NCI-H1048 (cell line): ENCODE measurements around the gene NAT16.
"Not testable (repeated sequence)": the region's sequence is repeated elsewhere in the genome, so short reads cannot be mapped to it uniquely, and the experiment has no call there.

ENCODE experiments used
- DNase-seq: peaks from one replicate; lab custom pipeline; 2025; lab: John Stamatoyannopoulos, UW

NAT16 gene

DNA sequence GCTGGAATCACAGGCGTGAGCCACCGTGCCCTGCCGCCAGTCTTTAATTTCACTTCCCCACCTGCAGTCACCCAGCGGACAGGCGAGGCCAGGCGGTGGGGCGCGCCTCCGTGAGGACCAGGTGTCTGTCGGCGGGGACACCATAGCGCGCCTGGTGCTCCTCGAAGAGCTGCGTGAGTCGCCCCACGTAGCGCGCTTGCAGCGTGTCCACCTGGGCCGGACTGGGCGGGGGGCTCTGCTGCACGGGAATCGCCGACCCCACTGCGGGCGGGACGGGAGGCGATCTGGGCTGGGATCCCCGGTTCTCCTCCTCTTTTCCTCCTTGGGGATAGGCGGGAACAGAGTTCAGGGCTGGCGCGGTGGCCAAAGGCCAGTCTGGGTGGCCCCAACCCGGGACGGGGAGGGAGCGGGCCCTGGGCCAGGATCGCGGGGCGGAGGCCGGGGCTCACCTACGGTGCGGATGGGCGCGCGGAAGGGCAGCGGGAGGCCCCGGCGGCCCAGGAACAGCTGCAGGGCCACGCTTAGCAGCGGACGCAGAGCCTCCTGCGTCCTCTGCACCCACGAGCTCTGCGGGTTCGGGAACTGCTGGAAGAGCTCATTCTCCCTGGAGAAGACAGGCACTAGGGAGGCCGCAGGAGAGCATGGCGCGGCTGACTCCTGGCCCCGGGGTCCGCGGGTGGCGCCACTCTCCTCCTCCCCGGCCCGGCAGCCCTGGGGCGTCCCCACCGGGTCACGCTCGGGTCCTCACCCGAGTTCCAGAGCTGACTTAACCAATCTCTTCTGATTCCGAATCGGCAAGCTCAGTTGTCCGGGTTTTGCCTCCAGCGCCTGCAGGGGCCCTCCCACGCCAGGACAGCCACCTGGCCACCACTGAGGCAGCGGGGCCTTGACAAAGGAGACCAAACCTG, 21.9 kb upstream of the NAT16 start:
- DNase-seq = no peak

DNA sequence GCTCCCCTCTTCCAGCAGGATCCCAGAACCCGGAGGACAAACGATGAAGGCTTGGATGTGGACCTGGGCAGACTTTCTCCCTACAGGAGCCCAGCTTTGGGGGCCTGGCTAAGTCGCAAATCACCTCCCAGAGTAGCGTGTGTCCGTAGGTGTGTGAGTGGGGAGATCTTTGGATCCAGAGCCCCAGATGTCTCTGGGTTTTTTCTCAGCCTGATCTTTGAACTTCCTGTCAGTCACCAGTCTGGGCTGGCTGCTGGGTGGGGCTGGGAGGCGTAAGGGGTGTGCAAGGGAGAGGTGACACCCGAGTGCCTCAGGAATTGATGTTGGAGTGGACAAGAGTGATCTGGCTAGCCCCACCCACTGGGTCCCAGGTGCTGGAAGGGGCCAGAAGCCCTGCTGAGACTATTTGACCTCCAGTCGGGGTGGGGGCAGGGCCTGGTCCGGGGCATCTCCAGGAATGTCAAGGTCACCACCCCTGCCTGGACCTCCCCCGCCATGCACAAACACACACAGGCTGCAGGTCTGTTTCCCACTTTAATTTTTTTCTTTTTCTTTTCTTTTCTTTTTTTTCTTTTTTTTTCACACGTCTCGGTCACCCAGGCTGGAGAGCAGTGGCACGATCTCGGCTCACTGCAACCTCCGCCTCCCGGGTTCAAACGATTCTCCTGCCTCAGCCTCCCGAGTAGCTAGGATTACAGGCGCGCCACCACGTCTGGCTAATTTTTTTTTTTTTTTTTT, 20.9 kb upstream of the NAT16 start, which contains the start of gene MOGAT3:
Gene MOGAT3 (minus strand): TSS at position 175 of the 738 bp plus-strand sequence. CDS start 182 bp downstream, outside the sequence.
- DNase-seq = no peak

DNA sequence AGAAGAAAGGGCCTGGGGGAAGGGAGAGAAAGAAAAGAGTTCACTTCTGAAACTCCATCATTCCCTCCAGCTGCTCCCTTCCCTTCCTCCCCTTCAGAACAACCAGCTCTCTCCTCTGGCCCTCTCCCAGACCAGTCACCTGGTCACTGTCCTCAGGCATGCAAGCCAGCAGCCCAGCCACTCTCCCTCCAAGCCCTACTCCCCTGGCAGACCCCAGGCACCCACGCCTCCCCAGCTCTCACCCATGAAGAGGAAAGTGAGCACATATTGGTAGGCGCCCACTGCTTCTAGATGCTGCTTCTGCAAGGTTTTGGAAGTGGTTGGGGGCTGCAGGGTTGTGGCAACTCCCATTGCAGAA, 20.4 kb upstream of the NAT16 start:
- DNase-seq = no peak

DNA sequence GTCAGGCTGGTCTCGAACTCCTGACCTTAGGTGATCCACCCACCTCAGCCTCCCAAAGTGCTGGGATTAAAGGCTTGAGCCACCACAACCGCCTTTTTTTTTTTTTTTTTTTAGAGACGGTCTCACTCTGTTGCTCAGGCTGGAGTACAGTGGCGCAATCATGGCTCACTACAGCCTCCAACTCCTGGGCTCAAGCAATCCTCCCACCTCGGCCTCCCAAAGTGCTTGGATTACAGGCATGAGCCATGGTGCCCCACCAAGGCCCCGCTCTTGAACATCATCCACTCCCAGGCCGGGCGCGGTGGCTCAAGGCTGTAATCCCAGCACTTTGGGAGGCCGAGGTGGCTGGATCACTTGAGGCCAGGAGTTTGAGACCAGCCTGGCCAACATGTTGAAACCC, 19.4 kb upstream of the NAT16 start:
- DNase-seq = not testable (repeated sequence)

DNA sequence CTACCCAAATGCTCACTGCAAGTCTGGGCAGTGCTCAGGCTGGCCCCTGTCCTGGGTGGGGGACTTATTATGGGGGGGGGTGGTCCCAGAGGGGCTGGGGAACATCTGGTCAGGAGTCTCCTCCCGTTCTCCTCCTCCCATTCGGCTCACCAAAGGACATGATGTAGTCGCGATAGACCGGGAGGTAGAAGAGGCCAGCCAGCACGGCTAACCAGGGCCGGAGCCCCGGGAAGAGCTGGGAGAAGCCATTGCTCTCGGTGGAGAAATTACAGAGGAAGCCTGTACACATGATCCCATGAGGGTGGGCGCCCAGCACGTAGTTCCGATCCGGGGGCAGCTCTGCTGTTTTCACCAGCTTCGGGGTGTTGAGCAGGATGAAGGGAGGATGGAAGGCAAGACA, 18.4 kb upstream of the NAT16 start:
- no peak for DNase-seq

DNA sequence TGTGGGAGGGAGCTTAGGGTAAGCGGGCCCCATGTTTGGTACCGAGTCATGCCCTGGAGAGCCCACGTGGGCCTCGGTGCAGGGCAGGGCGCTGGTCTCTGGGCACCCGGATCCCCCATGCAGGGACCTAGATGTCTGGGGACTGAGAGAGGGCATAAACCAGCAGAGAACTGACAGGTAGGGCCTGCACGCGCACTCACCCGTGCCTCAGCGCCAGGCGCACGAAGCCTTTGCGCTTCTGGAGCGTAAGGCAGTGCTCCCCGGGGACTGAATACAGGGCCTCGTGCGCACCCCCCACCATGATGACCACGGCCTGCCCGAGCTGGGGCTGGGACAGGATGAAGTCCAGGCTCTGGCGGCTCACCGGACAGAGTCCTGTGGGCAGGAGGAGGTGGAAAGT, 17.9 kb upstream of the NAT16 start:
- no peak for DNase-seq

DNA sequence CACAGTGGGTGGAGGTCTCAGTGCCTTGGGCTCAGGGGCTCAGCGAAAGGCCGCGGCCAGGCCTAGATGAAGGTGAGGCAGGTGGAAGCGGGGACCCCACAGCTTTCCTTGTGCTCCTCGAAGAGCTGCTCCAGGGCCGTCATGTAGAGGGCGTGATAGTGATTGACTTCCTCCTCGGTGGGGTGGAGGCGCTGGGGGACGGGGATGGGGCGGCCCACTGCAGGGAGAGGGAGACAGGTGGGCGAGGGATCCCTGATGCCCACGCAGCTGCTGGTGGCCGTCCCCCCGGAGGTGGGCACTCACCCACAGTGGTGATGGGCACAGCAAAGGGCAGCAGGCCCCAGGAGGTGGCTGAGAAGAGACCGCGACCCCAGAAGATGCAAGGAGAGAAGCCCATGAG, 15.8 kb upstream of the NAT16 start:
- no peak for DNase-seq

DNA sequence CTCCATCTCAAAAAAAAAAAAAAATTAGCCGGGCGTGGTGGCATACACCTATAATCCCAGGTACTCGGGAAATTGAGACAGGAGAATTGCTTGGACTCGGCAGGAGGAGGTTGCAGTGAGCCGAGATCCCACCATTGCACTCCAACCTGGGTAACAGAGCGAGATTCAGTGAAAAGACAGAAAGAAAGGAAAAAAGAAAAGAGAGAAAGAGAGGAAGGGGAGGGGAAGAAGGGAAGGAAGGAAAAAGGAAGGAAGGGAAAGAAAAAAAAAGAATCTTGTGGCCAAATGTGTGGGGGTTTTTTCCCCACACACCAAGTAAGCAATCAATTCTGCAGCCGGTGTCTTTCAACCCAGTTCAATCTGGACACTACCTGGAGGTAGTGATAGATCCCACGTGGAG, 9.0 kb upstream of the NAT16 start:
- no peak for DNase-seq

DNA sequence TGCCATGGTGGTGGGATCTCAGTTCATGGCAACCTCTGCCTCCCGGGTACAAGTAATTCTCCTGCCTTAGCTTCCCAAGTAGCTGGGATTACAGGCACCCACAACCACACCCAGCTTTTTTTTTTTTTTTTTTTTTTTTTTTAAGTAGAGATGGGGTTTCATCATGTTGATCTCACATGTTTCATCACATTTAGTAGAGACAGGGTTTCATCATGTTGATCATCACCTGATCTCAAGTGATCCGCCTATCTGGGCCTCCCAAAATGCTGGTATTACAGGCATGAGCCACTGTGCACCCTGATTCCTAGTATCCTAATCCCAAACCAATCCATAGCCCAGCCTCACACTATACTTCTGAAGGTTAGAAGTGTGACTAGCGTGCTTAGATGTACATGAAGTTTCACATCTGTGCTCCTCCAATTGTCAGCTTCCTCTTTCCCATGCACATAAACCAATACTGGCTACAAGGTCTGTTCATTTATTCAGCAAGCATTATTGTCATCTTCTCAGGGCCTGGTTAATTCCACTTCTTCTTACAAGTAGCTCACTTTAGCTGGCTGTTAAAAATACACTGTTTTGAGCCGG, 6.8 kb upstream of the NAT16 start:
- no peak for DNase-seq

DNA sequence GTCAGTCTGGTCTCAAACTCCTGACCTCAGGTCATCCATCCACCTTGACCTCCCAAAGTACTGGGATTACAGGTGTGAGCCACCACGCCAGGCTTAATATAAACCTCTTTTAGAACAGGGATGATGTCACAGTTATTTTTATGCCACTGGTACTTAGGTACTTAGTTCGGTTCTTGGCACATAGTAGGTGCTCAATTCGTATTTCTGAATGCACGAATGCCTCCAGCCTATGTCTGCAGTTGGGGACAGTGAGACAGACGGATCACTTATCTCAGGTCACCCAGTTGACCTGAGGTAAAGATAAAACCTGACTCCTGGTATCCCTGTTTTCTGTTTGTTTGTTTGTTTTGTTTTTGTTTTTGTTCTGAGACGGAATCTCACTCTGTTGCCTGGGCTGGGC, 6.1 kb upstream of the NAT16 start:
- DNase-seq = no peak

DNA sequence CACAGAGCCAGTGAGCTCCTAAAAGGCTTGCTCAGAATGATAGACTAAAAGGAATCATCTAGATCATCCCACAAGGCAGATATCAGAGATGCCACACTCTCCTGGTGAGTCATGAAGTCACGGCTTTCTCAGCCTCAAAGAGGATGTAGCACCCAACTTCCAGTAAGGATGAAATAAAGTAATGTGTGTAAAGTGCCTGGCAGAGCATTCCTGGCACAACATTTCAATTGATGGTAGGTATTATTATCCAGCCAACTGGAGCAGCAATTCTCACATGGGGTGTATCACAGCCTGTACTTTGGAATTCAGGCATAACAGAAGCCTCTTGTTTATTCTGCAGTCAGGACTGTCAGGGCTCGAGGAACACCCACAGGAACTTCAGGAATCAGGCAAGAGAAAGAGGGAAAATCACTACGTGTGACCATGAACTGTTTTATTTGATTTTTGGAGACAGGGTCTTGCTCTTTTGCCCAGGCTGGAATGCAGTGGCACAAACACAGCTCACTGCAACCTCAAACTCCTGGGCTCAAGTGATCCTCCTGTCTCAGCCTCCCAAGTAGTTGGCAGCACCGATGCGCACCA, 5.3 kb upstream of the NAT16 start:
- DNase-seq = no peak

DNA sequence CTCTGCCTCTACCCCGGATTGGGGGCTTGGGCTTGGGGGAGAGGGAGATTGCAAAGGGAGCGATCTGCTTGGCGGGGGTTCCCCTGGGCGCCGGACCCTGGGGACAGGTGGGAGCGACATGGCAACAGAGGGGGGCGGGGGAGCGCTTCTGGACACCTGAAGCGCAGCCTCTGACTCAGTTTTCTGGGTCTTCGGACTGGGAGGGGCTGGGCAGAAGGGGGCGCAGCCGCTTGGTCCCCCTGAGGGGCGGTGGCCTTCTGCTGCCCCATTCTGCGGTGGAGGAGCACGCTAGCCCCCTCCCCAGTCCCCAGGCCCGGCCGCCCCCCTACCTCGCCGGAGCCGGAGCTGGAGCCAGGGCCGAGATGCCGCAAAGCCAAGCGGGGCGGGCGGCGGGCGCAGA, 380 bp downstream of the NAT16 start:
- no peak for DNase-seq

DNA sequence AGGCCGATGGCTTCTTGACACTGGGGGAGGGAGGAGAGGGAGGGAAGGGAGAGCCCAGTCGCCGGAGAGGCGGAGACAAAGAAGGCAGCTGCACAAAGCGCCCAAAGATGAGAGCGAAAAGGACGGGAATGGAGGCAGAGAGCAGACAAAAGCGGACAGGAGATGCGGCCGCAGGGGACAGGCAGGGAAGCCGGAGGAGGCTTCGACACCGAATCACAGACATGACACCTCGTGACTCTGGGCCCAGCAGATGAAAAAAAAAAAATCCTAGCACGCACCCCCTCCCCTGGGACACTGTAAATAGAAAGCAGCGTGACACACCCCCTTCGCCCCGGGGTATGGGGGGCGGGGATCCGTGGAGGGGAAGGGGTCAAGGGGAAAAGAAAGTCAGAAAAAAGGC, 976 bp downstream of the NAT16 start:
- DNase-seq = no peak

DNA sequence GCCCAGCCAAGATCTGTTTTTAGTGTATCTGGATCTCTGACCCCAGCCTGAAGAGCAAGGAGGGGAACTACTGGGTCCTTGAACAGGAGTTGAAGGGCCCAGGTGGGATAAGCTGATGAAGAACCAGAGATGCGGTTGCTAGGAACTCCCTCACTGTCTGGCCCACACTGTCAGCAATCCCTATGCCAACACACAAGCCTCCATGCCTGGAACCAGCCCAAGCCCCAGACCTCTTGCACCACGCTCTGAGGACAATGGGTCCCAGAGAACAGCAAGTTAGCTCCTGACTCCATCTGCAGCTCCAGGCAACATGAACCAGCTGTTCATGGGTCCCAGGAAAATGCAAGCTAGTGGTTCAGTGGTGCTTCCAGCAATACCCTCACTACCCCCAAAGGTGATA, 2.4 kb downstream of the NAT16 start:
- no peak for DNase-seq

DNA sequence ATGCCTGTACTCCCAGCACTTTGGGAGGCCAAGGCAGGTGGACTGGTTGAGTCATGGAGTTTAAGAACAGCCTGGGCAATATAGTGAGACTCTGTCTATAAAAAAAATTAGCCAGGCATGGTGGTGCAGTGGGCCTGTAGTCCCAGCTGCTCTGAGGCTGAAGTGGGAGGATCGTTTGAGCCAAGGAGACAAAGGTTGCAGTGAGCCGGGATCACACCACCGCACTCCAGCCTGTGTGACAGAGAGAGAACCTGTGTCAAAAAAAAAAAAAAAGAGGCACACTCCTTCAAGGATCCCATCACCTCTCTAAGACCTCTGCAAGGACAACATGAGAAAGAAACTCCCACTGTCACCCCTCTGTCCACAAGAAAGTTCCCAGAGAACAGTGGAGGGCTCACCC, 4.4 kb downstream of the NAT16 start:
- DNase-seq = no peak

DNA sequence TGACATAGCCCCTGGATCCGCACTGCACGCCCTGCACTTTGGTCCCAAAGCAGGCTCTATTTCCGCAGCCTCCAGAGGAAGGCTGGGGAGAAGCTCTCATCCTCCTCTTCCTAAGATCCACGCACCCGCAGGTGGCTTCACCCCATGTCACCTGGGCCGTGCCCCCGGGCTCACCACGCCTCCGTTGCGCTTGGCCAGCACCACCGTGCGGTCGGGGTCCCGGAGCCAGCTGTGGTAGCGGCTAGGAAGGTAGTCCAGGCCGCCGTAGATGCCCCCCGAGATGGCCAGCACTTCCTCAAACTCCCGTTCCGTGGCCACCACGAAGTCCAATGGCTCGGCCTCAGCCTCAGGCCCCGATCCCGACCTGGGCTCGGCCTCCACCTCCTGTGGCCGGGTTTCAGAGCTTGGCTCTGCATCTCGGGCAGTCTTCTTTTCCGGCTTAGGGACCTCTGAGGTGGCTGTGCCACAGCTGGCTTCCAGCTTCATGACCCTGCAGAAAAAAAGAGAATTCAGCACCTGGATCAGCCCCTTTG, 5.7 kb downstream of the NAT16 start:
- DNase-seq = no peak

DNA sequence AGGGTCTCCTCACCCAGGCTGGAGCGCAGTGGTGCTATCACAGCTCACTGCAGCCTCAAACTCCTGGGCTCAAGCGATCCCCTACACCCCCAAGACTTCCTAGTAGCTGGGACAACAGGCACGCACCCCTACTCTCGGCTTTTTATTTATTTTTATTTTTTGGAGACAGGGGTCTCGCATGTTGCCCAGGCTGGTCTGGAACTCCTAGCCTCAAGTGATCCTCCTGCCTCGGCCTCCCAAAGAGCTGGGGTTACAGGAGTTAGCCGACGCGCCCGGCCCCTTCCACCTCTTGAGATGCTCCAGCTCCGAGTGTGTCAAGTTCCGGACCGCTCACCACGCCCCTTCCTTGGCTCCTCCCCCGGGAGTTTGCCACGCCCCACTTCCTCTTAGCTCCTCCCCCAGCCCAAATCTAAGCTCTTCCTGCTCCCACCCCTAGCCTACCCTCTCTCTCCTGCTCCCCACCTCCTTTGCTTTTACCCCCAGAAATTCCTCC, 6.3 kb downstream of the NAT16 start:
- DNase-seq = no peak

DNA sequence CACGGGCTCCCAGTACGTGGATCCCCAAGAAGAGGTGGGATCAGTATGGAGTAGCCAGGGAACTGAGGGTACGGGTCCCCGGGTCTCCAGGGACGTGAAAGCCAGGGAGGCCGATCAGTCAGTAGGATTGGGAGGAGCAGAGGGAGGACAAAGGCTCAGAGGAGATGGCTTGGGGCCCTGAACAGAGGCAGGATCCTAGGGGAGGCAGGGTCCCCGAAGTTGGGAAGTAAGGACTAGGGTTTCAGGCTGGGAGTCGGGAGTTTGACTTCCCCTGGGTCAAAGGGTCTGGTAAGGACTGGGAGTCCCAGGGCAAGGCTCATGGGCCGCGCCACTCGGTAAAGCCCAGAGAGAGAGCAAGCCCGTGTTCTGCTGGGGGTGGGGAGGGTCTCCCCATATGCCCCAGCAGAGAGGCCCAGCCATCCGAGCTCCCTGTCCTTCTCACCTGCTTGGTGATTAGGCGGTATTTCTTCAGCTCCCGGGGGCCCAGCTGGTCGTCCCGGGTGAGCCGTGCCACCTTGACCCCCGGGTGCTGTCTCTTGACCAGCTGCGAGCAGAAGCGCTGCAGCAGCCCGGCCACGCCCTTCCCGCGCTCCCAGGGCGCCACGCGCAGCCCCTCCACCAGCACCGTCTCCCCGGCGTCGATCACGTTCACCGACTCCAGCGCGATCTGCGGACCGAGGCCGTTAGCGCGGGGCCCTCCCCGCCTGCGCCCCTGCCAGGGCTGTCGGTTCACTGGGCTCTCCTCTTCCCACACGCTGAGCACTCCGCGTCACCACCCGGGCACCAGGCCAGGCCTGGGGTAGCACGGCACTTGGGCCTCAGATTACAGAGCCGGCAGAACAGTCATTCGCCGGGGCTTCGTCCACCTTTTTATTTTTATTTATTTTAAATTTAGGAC, 7.0 kb downstream of the NAT16 start:
- no peak for DNase-seq

DNA sequence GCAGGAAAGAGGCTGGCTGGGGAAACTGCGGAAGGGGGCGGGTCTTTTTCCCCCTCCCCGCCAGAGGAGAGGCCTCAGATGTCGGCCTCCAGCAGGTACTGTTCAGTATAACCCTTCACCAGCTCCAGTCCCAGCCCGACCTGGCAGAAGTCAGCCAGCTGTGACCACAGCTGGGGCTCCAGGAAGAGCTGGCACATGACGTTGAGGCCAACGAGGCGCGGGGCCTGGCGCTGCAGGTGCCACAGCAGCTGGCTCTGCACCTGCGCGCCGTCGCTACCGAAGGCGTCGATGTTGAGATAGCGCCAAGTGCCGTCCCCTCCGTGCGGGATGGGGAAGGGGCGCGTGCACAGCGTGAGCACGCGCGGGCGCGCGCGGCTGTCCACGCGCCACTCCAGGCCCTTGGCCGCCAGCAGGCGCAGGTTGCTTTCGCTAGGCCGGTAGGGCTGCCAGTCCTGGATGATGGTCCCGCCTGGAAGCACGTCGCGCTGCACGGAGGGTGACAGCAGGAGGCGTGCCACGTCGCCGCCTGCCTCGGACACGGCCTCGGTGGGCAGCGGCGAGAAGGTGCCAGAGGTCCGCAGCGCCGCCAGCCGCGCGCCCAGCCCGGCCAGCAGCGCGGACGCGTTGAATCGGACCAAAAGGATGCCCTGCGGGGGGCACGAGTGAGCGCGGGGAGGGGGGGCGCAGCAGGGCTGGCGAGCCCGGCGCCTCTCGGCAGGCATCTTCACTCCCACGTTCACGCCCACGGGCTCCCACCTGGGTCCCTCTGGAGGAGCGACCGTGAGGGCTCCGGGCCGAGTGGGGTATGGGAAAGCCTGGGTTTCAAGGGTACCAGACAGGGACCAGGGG, 7.9 kb downstream of the NAT16 start:
- DNase-seq = no peak

DNA sequence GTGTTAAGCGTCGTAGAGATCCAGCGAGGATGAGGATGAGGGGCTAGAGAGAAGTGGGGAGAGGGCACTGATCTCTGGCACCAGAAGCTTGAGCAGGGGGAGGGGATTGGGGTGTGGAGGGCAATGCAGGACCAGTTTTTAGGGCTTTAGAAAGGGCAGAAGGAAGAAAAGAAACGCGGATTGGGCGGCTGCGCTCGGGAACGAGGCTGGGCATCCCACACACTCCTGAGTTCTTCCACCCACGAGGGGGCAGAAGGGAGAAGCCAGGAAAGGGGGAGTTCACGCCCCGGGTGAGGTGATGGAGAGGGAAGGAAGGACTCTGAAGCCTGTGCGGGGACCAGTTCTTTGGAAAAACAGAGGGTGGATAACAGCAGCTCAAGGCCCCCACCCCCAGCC, 8.7 kb downstream of the NAT16 start:
- no peak for DNase-seq
